CD4-positive, alpha-beta T cell treated with Interleukin-4 for 1 hour (primary cell): Measurements from ENCODE around the gene CEP152.

ENCODE experiments used
- DNase-seq, 2 donors: peaks; one replicate each; pipeline ENCODE4 v3.0.0-alpha.2; 2020 to 2022

The CEP152 gene

DNA sequence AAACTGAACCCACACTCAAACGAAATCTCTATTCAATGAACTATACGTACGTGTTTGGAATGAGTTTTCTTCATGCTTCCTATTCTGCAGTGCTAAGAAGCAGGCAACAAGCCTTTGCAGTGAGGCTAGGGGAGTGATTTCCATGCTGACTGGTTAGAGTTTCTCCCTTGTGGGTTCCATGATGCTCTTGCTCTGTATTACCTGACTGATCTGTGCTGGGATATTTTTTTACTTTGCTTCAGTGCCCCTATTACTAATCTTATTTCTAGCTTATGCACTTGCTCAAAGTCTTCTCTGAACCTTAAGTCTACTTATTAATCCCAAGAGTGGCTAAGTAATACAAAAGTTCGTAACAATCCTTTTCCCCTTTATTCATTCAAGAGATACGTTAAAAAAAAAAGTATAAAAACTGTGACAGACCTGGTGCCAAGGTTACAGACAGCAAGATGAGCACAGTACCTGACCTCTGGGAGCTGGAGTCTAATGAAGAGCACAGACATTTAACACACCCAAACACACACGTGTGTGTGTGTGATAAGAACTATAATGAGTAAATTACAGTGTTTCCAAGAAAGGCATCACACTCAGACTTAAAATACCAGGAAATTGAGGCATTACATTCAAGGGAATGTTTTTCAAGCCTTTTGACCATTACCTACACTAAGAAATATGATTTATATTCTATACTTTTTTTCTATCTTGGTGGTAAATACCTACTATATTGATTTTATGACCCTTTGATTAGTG is 114.9 kb downstream of the CEP152 start:
- no peak for DNase-seq

DNA sequence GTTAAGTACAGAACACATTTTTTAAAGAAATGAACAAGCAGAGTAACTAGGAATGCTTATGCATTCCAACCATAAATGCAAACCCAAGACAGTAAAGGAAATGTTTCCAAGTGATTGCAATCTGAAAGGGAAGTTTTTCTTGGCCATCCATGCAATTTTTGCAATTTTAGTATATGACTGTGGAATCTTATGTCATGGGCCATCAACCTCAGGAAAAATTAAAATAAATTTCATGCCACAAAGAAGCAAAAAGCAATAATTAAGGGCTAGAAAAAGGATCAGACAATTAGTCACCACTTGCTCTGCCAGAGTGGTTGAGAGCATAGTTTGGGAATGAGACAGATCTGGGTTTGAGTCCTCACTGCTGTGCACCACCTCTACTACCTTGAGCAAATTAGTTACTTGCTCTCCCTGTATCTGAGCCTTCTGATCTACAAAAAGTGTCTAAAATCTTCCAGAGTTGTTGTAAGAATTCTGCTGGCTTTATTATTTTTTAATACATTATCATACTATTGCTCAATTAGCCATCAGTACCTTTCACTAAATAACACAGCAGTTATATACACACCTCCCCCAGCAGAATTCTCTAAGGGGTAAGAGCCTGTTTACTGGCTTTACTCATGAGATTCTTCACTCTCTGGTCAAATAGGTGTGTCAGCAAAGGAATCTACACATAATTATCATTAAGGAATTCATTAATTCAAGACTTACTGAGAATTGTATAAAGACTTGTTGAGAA is 115.6 kb downstream of the CEP152 start:
- no peak for DNase-seq

DNA sequence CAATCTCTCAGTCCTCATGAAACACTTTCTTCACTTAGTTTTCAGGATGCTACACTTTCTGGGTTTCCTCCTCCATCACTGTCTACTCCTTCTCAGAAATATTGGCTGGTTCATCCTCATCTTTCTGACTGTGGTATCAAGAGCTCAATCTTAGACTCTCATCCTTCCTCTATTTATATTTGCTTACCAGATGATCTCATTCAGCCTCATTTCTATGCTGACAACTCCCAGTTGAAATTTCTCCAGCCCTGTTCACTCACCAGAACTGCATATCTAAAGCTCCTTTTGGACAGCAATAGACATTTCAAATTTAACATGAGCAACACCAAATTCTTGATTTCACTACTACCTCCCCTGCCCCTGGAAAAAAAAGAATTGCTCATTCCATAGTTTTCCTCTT is 117.4 kb downstream of the CEP152 start:
- no peak for DNase-seq

DNA sequence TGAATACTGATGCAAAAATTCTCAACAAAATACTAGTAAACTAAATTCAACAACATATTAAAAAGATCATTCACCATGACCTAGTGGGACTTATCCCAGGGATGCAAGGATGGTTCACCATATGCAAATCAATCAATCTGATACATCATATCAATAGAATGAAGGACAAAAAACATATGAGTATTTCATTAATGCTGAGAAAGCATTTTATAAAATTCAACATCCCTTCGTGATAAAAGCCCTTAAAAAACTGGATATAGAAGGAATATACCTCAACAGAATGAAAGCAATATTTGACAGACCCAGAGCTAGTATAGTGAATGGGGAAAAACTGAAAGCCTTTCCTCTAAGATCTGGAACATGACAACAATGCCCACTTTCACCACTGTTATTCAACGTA is 122.4 kb downstream of the CEP152 start:
- no peak for DNase-seq
